Mammary epithelial cell (primary cell): ENCODE data around the gene IL23R.

Experiments
- CTCF ChIP-seq, 2 donors: IDR thresholded peaks in 1 of 2; conservative IDR thresholded peaks in 1 of 2; 2 replicates each; pipeline ENCODE4 v1.5.1; 2011 to 2012; ENCODE audit warnings: inconsistent platforms in 2 of 2, low read length in 2 of 2, mild to moderate bottlenecking in 2 of 2, control low read depth in 1 of 2, low read depth in 1 of 2; ENCODE audit not compliant: insufficient read depth in 1 of 2; ENCODE audit errors: extremely low read depth in 1 of 2
- EZH2 ChIP-seq: IDR thresholded peaks from 2 replicates; pipeline ENCODE4 v1.6.1; 2012; ENCODE audit warnings: low read length, inconsistent platforms, borderline replicate concordance

GRCh38 chr1:67306547-67306946 lies 140.3 kb downstream of the IL23R start:
- TF ChIP-seq EZH2 = no peak
- TF ChIP-seq CTCF (conservative IDR thresholded peaks at IDR 0.05 in 1 of 2, IDR thresholded peaks at IDR 0.05 in 1 of 2; ENCODE audit: extremely low read depth in 1 of 2, insufficient read depth in 1 of 2, low read depth in 1 of 2, low read length in 2 of 2) = no peak
